Measurements from ENCODE around the gene DSTN. TPM values are rescaled to one million over a fixed set of nuclear protein-coding genes. Genes with fewer than 3 reads are reported as not detected.
A peak's percentile ranks its signal among the peaks of the same experiment; 100 is the strongest.

The DSTN gene
- total RNA-seq, 1 donor from 2014 or later = 326 TPM

GRCh38 chr20:17584689-17585088 is 14.8 kb downstream of the DSTN start:
- no peaks in the 10 kb centered on the region for H3K9me3 ChIP-seq
- H3K36me3 ChIP-seq = no peaks in the 10 kb centered on the region
- DNase-seq (ENCODE audit: extremely low spot score in 2 of 2) = no peak
- TF ChIP-seq CTCF (IDR thresholded peaks at IDR 0.05) (no peak), POLR2AphosphoS5 (IDR thresholded peaks at IDR 0.05; ENCODE audit: insufficient read depth in 1 of 2, low read depth in 1 of 2) (no peak), POLR2A (IDR thresholded peaks at IDR 0.05) (no peak)
- no peaks in the 10 kb centered on the region for H3K27me3 ChIP-seq
- peaks cover 68% of the 10 kb centered on the region for H3K4me1 ChIP-seq
- intact Hi-C loops (cut with DNase I) = loop anchor here (2.0 kb wide), 1 partner anchor 14 kb away; the partner anchor contains the start of gene DSTN
- H3K27ac ChIP-seq = no peak overlapping the region
- H3K4me3 ChIP-seq = no peak overlapping the region

GRCh38 chr20:17586250-17586649 is 16.4 kb downstream of the DSTN start:
- Histone ChIP-seq H3K36me3 (no peaks in the 10 kb centered on the region), H3K4me1 (peaks cover 69% of the 10 kb centered on the region), H3K4me3 (no peak overlapping the region), H3K27ac (no peak overlapping the region), H3K27me3 (no peaks in the 10 kb centered on the region), H3K9me3 (no peaks in the 10 kb centered on the region)
- TF ChIP-seq CTCF (IDR thresholded peaks at IDR 0.05) (no peak), POLR2A (IDR thresholded peaks at IDR 0.05) (no peak), POLR2AphosphoS5 (IDR thresholded peaks at IDR 0.05; ENCODE audit: insufficient read depth in 1 of 2, low read depth in 1 of 2) (no peak)
- no peak for DNase-seq (ENCODE audit: extremely low spot score in 2 of 2)
- intact Hi-C loops (cut with DNase I) = no loop called here

- H3K4me1 ChIP-seq = peaks cover 68% of the 10 kb centered on the region
- H3K9me3 ChIP-seq = no peaks in the 10 kb centered on the region
- intact Hi-C loops (cut with DNase I) = no loop called here
- no peak overlapping the region for H3K4me3 ChIP-seq
- no peak overlapping the region for H3K27ac ChIP-seq
- DNase-seq (ENCODE audit: extremely low spot score in 2 of 2) = no peak
- TF ChIP-seq CTCF (IDR thresholded peaks at IDR 0.05) (no peak), POLR2A (IDR thresholded peaks at IDR 0.05) (no peak), POLR2AphosphoS5 (IDR thresholded peaks at IDR 0.05; ENCODE audit: insufficient read depth in 1 of 2, low read depth in 1 of 2) (no peak)
- H3K27me3 ChIP-seq = no peaks in the 10 kb centered on the region
- H3K36me3 ChIP-seq = no peaks in the 10 kb centered on the region
Observed at GRCh38 chr20:17587148-17587547, 17.3 kb downstream of the DSTN start.

GRCh38 chr20:17587824-17588223 is 17.9 kb downstream of the DSTN start:
- Histone ChIP-seq H3K4me3 (no peak overlapping the region), H3K27me3 (no peaks in the 10 kb centered on the region), H3K36me3 (no peaks in the 10 kb centered on the region), H3K9me3 (no peaks in the 10 kb centered on the region), H3K27ac (peak overlapping the region; percentile 13), H3K4me1 (peaks cover 72% of the 10 kb centered on the region)
- no peak for DNase-seq (ENCODE audit: extremely low spot score in 2 of 2)
- no peak for TF ChIP-seq POLR2AphosphoS5 (IDR thresholded peaks at IDR 0.05; ENCODE audit: insufficient read depth in 1 of 2, low read depth in 1 of 2)
- TF ChIP-seq POLR2A (IDR thresholded peaks at IDR 0.05) = no peak
- TF ChIP-seq CTCF (IDR thresholded peaks at IDR 0.05) = no peak
- intact Hi-C loops (cut with DNase I) = no loop called here

- DNase-seq (ENCODE audit: extremely low spot score in 2 of 2) = no peak
- intact Hi-C loops (cut with DNase I) = no loop called here
- Histone ChIP-seq H3K27ac (peak overlapping the region; percentile 13), H3K9me3 (no peaks in the 10 kb centered on the region), H3K4me1 (peaks cover 81% of the 10 kb centered on the region), H3K27me3 (no peaks in the 10 kb centered on the region), H3K4me3 (no peak overlapping the region), H3K36me3 (no peaks in the 10 kb centered on the region)
- TF ChIP-seq POLR2A (IDR thresholded peaks at IDR 0.05) (no peak), CTCF (IDR thresholded peaks at IDR 0.05) (no peak), POLR2AphosphoS5 (IDR thresholded peaks at IDR 0.05; ENCODE audit: insufficient read depth in 1 of 2, low read depth in 1 of 2) (no peak)
Observed at GRCh38 chr20:17589161-17589834, 19.4 kb downstream of the DSTN start.
